Endothelial cell of umbilical vein (primary cell): ENCODE data around the gene TRIM56. TPM values are rescaled to one million over a fixed set of nuclear protein-coding genes. Genes with fewer than 3 reads are reported as not detected.

Experiments used
- BruUV-seq: library from RNA; stranded (reverse); fragments of 400-500 nt; replicated peaks from 2 replicates; lab custom pipeline; 2021; lab: Mats Ljungman, UMichigan
- CTCF ChIA-PET: fragments of 300-600, 350-600 bp; sonication (Branson Sonifier 250); formaldehyde crosslinking; loops from one replicate; lab custom pipeline; 2021; ENCODE audit warnings: antibody characterized with exemption, inconsistent platforms; lab: Charles Lee
- POLR2A ChIA-PET: fragments of 300-600, 350-600 bp; sonication (Branson Sonifier 250); formaldehyde crosslinking; loops from one replicate; lab custom pipeline; 2021; ENCODE audit warnings: antibody characterized with exemption, inconsistent platforms; lab: Charles Lee
- DNase-seq: peaks from one replicate; pipeline ENCODE4 v3.0.0-alpha.2; 2011; ENCODE audit warnings: low read depth, low spot score
- FAIRE-seq: peaks from 2 replicates; lab custom pipeline; 2011; peaks lifted over from hg19 to GRCh38; lab: Jason Lieb, UNC
- H2AFZ ChIP-seq: 2 replicates; pipeline ENCODE4 v1.6.0; 2012; ENCODE audit warnings: low read depth, low read length, control low read depth, inconsistent platforms
- H3K27ac ChIP-seq: 2 replicates; pipeline ENCODE4 v1.5.1; 2011; ENCODE audit warnings: low read depth, mild to moderate bottlenecking, control low read depth, low read length, moderate library complexity; ENCODE audit not compliant: insufficient read depth
- H3K27me3 ChIP-seq, 2 experiments: 2 replicates each; pipeline versions ENCODE4 v1.6.0 to v1.6.1; 2011; ENCODE audit warnings: low read length in 2 of 2, mixed read lengths in 1 of 2; ENCODE audit not compliant: control insufficient read depth in 2 of 2, insufficient read depth in 2 of 2
- H3K36me3 ChIP-seq, 2 experiments: 2 replicates in 1 of 2; 3 replicates in 1 of 2; pipeline ENCODE4 v1.5.1; 2011; ENCODE audit warnings: low read length in 2 of 2, mild to moderate bottlenecking in 1 of 2, moderate library complexity in 1 of 2; ENCODE audit not compliant: control insufficient read depth in 2 of 2, insufficient read depth in 2 of 2; ENCODE audit errors: extremely low read depth in 1 of 2
- H3K4me1 ChIP-seq: 3 replicates; pipeline ENCODE4 v1.5.1; 2011; ENCODE audit warnings: mild to moderate bottlenecking, low read length; ENCODE audit not compliant: control insufficient read depth, insufficient read depth; ENCODE audit errors: extremely low read depth
- H3K4me2 ChIP-seq: 2 replicates; pipeline ENCODE4 v1.6.1; 2011; ENCODE audit warnings: low read length, control low read depth, mixed read lengths; ENCODE audit not compliant: insufficient read depth
- H3K4me3 ChIP-seq, 3 experiments: fragments of 200-600 bp in 1 of 3; sonication (generic), shearing (Covaris generic) in 1 of 3; replicated peaks in 1 of 3; 2 replicates each; pipeline ENCODE4 v1.5.1; 2011 to 2016; ENCODE audit warnings: control low read depth in 3 of 3, low read length in 3 of 3, mild to moderate bottlenecking in 2 of 3, inconsistent platforms in 1 of 3, low read depth in 1 of 3, moderate library complexity in 1 of 3; ENCODE audit not compliant: insufficient read depth in 1 of 3
- H3K79me2 ChIP-seq: 2 replicates; pipeline ENCODE4 v1.6.0; 2012; ENCODE audit warnings: low read length, inconsistent platforms; ENCODE audit not compliant: control insufficient read depth, insufficient read depth
- H3K9ac ChIP-seq: replicated peaks from 2 replicates; pipeline ENCODE3; 2011; ENCODE audit warnings: low read length, control low read depth; ENCODE audit not compliant: insufficient read depth; ENCODE audit errors: extremely low read depth
- H3K9me1 ChIP-seq: replicated peaks from 3 replicates; pipeline ENCODE4 v1.6.0; 2011; ENCODE audit warnings: mild to moderate bottlenecking, low read length; ENCODE audit not compliant: control insufficient read depth, insufficient read depth; ENCODE audit errors: extremely low read depth
- H3K9me3 ChIP-seq: replicated peaks from 2 replicates; pipeline ENCODE4 v1.5.1; 2012; ENCODE audit warnings: low read length, inconsistent platforms; ENCODE audit not compliant: control insufficient read depth, insufficient read depth
- H4K20me1 ChIP-seq: replicated peaks from 2 replicates; pipeline ENCODE3; 2011; ENCODE audit warnings: mild to moderate bottlenecking, low read length; ENCODE audit not compliant: control insufficient read depth, insufficient read depth; ENCODE audit errors: extremely low read depth
- EZH2 ChIP-seq: IDR thresholded peaks from 2 replicates; pipeline ENCODE4 v1.6.1; 2012; ENCODE audit warnings: borderline replicate concordance, low read depth, mild to moderate bottlenecking, moderate library complexity, low read length, inconsistent platforms; ENCODE audit not compliant: severe bottlenecking
- FOS ChIP-seq: IDR thresholded peaks from 2 replicates; pipeline ENCODE4 v1.6.1; 2011; ENCODE audit warnings: mild to moderate bottlenecking, low read length, moderate library complexity, borderline replicate concordance; ENCODE audit not compliant: insufficient read depth
- GATA2 ChIP-seq: IDR thresholded peaks from 2 replicates; pipeline ENCODE4 v1.7.0; 2011; ENCODE audit warnings: low read depth, mild to moderate bottlenecking, moderate library complexity, mixed read lengths, low read length; ENCODE audit not compliant: insufficient read length, insufficient read depth
- JUN ChIP-seq: IDR thresholded peaks from 2 replicates; pipeline ENCODE4 v1.6.1; 2011; ENCODE audit warnings: borderline replicate concordance, low read depth; ENCODE audit not compliant: insufficient read length, insufficient read depth
- MYC ChIP-seq: IDR thresholded peaks from one replicate; pipeline ENCODE4 v1.6.1; 2011; ENCODE audit warnings: mild to moderate bottlenecking, low read depth, low read length
- POLR2A ChIP-seq: IDR thresholded peaks from 2 replicates; pipeline ENCODE4 v1.6.1; 2012; ENCODE audit warnings: low read depth, mild to moderate bottlenecking, control low read depth, low read length
- POLR2AphosphoS5 ChIP-seq: IDR thresholded peaks from 2 replicates; pipeline ENCODE4 v1.6.1; 2012; ENCODE audit warnings: low read depth, mild to moderate bottlenecking, control low read depth, low read length, moderate library complexity; ENCODE audit not compliant: insufficient read depth
- dilution Hi-C: fragments of 300-500 bp; cut with MboI; formaldehyde crosslinking; loops from one replicate; pipeline ENCODE4 v1.15.0; 2019; ENCODE audit warnings: low sequenced_read_pairs; ENCODE audit not compliant: extremely low pct_ligation_motif_present
- intact Hi-C: fragments of 100-400 bp; cut with micrococcal nuclease; formaldehyde crosslinking; loops from one replicate; pipeline ENCODE4 v1.10.0; 2022
- polyA plus RNA-seq, 4 experiments: library from polyadenylated mRNA; depleted of rRNA in 3 of 4; stranded (reverse) in 3 of 4; unstranded in 1 of 4; fragments of >200 nt; gene quantifications; 2 replicates each; pipeline versions ENCODE4 v1.2.1 to v1.2.3, GENCODE V29; 2011 to 2012; ENCODE audit warnings: missing spikeins in 1 of 4
- total RNA-seq: library from RNA; stranded (reverse); gene quantifications from 2 replicates; pipeline ENCODE4 v1.2.3, GENCODE V29; 2021
- TF ChIP-seq, protein P1 (sequence below), 2 donors: IDR thresholded peaks; 1 replicate in 1 of 2; 2 replicates in 1 of 2; pipeline ENCODE4 v1.5.1; 2011; ENCODE audit warnings: low read length in 2 of 2, mild to moderate bottlenecking in 2 of 2, moderate library complexity in 2 of 2, control low read depth in 1 of 2, inconsistent platforms in 1 of 2, low read depth in 1 of 2; ENCODE audit not compliant: insufficient read depth in 1 of 2; ENCODE audit errors: extremely low read depth in 1 of 2
- TF ChIP-seq, protein P2 (sequence below): IDR thresholded peaks from 2 replicates; pipeline ENCODE4 v1.6.1; 2011; ENCODE audit not compliant: insufficient read depth, insufficient read length

TRIM56 gene
- total and polyA plus RNA-seq, 2 donors (not counting 3 experiments of a cell fraction or from before 2014, with no cell fraction given), result 2.3 to 25.1 TPM

DNA sequence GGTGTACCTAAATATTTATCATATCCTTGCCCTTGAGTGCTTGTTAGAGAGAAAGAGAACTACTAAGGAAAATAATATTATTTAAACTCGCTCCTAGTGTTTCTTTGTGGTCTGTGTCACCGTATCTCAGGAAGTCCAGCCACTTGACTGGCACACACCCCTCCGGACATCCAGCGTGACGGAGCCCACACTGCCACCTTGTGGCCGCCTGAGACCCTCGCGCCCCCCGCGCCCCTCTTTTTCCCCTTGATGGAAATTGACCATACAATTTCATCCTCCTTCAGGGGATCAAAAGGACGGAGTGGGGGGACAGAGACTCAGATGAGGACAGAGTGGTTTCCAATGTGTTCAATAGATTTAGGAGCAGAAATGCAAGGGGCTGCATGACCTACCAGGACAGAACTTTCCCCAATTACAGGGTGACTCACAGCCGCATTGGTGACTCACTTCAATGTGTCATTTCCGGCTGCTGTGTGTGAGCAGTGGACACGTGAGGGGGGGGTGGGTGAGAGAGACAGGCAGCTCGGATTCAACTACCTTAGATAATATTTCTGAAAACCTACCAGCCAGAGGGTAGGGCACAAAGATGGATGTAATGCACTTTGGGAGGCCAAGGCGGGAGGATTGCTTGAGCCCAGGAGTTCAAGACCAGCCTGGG, 53.1 kb downstream of the TRIM56 start:
- Histone ChIP-seq H3K79me2 (peaks cover 5% of the 10 kb centered on the region), H3K9me3 (no peaks in the 10 kb centered on the region), H3K36me3 (peaks cover 20 to 34% of the 10 kb centered on the region in 2 experiments), H3K9ac (peak overlapping the region; percentile 2), H3K9me1 (no peaks in the 10 kb centered on the region), H4K20me1 (no peaks in the 10 kb centered on the region), H3K4me2 (peak overlapping the region; percentile 34), H3K27ac (peak overlapping the region; percentile 30), H2AFZ (no peak overlapping the region), H3K27me3 (no peaks in the 10 kb centered on the region), H3K4me1 (peaks cover 39% of the 10 kb centered on the region), H3K4me3 (no peak overlapping the region)
- TSS peak; percentile 82 for BruUV-seq
- CTCF ChIA-PET, result interaction anchor here (1.0 to 2.8 kb wide), 14 partner anchors 12 to 153 kb away, joined by 3 to 19 read pairs (median 6); partner anchors contain the start of genes SERPINE1 and TRIM56
- intact Hi-C loops (loop anchor here (1.0 kb wide), 4 partner anchors 12 to 53 kb away; partner anchors contain the start of gene TRIM56), dilution Hi-C loops (no loop called here)
- POLR2A ChIA-PET, result interaction anchor here (1.4 to 4.8 kb wide), 4 partner anchors 11 to 38 kb away, joined by 3 to 27 read pairs (median 10); partner anchors contain the start of gene SERPINE1
- FAIRE-seq (peak; percentile 72), DNase-seq (peak; percentile 99)
- TF ChIP-seq FOS (peak; percentile 99), POLR2AphosphoS5 (peak; percentile 94), JUN (peak; percentile 100), POLR2A (peak; percentile 82), MYC (peak; percentile 51), GATA2 (peak; percentile 36), EZH2 (no peak)
- TF ChIP-seq, protein P1, sequence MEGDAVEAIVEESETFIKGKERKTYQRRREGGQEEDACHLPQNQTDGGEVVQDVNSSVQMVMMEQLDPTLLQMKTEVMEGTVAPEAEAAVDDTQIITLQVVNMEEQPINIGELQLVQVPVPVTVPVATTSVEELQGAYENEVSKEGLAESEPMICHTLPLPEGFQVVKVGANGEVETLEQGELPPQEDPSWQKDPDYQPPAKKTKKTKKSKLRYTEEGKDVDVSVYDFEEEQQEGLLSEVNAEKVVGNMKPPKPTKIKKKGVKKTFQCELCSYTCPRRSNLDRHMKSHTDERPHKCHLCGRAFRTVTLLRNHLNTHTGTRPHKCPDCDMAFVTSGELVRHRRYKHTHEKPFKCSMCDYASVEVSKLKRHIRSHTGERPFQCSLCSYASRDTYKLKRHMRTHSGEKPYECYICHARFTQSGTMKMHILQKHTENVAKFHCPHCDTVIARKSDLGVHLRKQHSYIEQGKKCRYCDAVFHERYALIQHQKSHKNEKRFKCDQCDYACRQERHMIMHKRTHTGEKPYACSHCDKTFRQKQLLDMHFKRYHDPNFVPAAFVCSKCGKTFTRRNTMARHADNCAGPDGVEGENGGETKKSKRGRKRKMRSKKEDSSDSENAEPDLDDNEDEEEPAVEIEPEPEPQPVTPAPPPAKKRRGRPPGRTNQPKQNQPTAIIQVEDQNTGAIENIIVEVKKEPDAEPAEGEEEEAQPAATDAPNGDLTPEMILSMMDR (IDR thresholded peaks at IDR 0.05; ENCODE audit: extremely low read depth in 1 of 2, insufficient read depth in 1 of 2, low read depth in 1 of 2, low read length in 2 of 2), result peak; percentile 64 to 75
- TF ChIP-seq, protein P2, sequence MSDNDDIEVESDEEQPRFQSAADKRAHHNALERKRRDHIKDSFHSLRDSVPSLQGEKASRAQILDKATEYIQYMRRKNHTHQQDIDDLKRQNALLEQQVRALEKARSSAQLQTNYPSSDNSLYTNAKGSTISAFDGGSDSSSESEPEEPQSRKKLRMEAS, result peak; percentile 77
